T-helper 1 cell treated with Interleukin-12 subunit alpha and Interleukin-12 subunit beta and Interleukin-4 antibody, amounts not matched to agents 30 ng/mL and 1 ng/mL, for 36 hours (primary cell): ENCODE data around the gene PGGHG. TPM values are rescaled to one million over a fixed set of nuclear protein-coding genes. Genes with fewer than 3 reads are reported as not detected.

Experiments used
- intact Hi-C: fragments of 100-400 bp; cut with micrococcal nuclease; formaldehyde crosslinking; loops from one replicate; pipeline ENCODE4 v1.15.1; 2024
- total RNA-seq: library from RNA; stranded (reverse); gene quantifications from 2 replicates; pipeline ENCODE4 v1.2.3, GENCODE V29; 2022

Gene PGGHG
- total RNA-seq, 1 donor from 2014 or later: 235 TPM

DNA sequence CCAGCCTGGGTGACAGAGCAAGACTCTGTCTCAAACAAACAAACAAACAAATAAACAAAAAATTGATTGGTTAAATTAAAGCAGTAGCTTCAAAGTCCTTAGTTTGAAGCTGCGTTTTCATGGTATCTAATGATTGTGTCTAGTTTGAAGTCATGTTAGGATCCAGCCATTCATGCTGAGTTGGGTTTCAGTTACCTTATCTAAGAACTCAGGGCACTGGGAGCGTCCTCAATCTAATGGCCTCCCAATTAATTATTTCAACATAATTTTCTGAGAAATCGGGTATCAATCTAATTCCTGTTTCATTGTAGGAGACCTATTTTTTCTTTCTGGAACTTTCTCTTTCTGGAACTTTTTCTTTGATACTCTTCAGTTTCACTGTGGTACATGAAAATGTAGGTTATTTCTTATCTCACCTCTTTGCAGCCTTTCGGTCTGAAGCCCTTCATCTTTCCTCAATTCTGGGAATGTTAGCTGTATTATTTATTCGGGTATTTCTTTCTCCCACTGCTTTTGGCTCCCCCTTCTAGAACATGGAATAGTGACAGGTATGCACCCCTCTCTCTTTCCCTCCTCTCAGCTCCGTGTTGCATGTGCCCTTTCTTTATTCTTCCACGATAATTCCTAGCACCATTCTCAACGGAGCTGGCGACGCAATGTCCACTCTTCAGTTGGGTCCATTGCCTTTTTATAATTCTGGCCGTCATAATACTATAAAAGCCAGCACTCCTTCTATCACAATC lies 56.1 kb downstream of the PGGHG start:
- intact Hi-C loops: no loop called here

Other genes with a start within 250 kb of the PGGHG start
- gene SCGB1C1, start 96.0 kb upstream of the PGGHG start, total RNA-seq: not detected in 2 replicates
- gene BET1L, start 81.7 kb upstream of the PGGHG start, total RNA-seq: 37.5 and 40.1 TPM in 2 replicates
- 114 and 127 TPM in 2 replicates for gene RIC8A, start 81.4 kb upstream of the PGGHG start, total RNA-seq
- gene SIRT3, start 52.8 kb upstream of the PGGHG start, total RNA-seq: 12.4 and 12.8 TPM in 2 replicates
- gene PSMD13, start 52.1 kb upstream of the PGGHG start, total RNA-seq: 192 and 199 TPM in 2 replicates
- gene NLRP6, start 10.7 kb upstream of the PGGHG start, total RNA-seq: 10.5 and 11.7 TPM in 2 replicates
- gene IFITM5, start 10.4 kb downstream of the PGGHG start, total RNA-seq: not detected in 2 replicates
- gene IFITM2, start 18.7 kb downstream of the PGGHG start, total RNA-seq: 1,271 and 1,339 TPM in 2 replicates
- gene IFITM1, start 24.9 kb downstream of the PGGHG start, total RNA-seq: 661 and 691 TPM in 2 replicates
- 7.3 and 9.1 TPM in 2 replicates for gene IFITM3, start 31.7 kb downstream of the PGGHG start, total RNA-seq
- gene B4GALNT4, start 80.4 kb downstream of the PGGHG start, total RNA-seq: 0.91 and 1.9 TPM in 2 replicates
- gene PKP3, start 105.1 kb downstream of the PGGHG start, total RNA-seq: not detected in 2 replicates
- gene SIGIRR, start 125.9 kb downstream of the PGGHG start, total RNA-seq: 168 and 175 TPM in 2 replicates
- 77.6 and 84.4 TPM in 2 replicates for gene ANO9, start 152.9 kb downstream of the PGGHG start, total RNA-seq
- 24.9 and 30.8 TPM in 2 replicates for gene PTDSS2, start 161.2 kb downstream of the PGGHG start, total RNA-seq
- 89.8 and 97.3 TPM in 2 replicates for gene RNH1, start 218.1 kb downstream of the PGGHG start, total RNA-seq
- 57.0 and 59.3 TPM in 2 replicates for gene HRAS, start 246.4 kb downstream of the PGGHG start, total RNA-seq
- 1.4 and 1.6 TPM in 2 replicates for gene LRRC56, start 248.4 kb downstream of the PGGHG start, total RNA-seq